HG02610 (cell line): ENCODE measurements around the gene AP3B1.
"Not testable (repeated sequence)": the region's sequence is repeated elsewhere in the genome, so short reads cannot be mapped to it uniquely, and the experiment has no call there.

Experiments used
- ATAC-seq: cut with Tn5 transposase; IDR thresholded peaks from one replicate; pipeline ENCODE4 v1.9.1; 2021; ENCODE audit warnings: mild to moderate bottlenecking, moderate library complexity; ENCODE audit not compliant: unreplicated experiment

The AP3B1 gene

DNA sequence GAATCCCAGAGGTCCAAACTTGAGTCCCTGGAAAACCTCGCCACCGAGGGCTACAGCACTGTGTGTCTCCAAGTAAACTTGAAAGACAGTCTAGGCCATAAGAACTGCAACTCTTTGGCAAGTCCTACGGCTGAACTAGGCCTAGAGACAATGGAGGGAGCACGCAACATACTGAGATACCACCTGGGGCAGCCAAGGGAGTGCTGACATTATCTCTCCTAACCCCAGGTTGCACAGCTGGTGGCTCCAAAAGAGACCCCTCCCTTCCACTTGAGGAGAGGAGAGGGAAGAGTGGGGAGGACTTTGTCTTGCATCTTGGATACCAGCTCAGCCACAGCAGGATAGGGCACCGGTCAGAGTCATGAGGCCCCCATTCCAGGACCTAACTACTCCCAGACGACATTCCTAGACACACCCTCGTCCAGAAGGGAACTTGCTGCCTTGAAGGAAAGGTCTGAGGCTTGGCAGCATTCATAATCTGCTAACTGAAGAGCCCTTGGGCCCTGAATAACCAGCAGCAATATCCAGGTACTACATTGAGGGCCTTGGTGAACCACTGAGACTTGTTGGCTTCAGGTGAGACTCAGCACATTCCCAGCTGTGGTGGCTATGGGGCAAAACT lies 42.7 kb downstream of the AP3B1 start:
- ATAC-seq, result no peak

GRCh38 chr5:78245136-78245535 lies 49.4 kb downstream of the AP3B1 start:
- ATAC-seq, result no peak

GRCh38 chr5:78243639-78244038 lies 50.9 kb downstream of the AP3B1 start:
- no peak for ATAC-seq

- ATAC-seq, result no peak
Observed at GRCh38 chr5:78243091-78243490, 51.4 kb downstream of the AP3B1 start.

DNA sequence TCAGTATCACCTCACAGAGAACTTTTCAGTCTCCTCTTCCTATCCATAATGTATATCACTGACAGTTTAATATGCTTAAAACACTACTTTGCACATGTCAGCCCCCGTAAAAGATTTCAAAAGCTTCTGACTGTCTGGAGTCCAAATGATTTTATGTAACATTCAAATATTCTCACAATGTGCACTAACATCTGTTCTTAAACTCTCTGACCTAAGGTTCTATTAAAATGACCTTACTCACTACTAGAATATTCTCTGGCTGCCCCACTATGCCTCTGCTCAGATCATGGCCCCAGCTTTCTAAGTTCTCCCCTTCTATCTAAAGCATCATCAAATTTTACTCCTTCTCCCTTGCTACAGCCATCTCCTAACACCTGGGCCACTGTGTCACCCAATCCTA lies 52.5 kb downstream of the AP3B1 start:
- ATAC-seq, result no peak

- no peak for ATAC-seq
Observed at GRCh38 chr5:78237911-78238310, 56.6 kb downstream of the AP3B1 start.

GRCh38 chr5:78236046-78236445 lies 58.5 kb downstream of the AP3B1 start:
- ATAC-seq, result no peak

DNA sequence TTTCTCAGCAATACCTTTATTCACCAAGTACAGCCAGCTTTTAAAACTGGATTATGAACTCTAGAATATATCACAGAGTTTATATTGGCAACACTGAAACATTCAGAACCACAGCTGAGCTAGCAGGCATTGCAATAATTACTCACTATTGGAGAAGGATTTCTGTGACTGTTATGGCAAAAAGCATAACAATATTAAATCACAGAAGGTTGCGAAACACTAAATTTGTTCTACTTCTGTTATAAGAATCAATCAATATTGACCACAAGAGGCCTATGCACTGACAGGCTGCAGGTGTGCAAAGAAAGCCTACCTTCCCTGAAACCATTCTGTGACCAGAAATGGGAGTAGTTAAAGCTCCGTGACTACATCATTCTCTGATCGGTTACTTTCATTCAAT lies 59.2 kb downstream of the AP3B1 start:
- no peak for ATAC-seq

- ATAC-seq, result no peak
Observed at GRCh38 chr5:78234804-78235203, 59.7 kb downstream of the AP3B1 start.

DNA sequence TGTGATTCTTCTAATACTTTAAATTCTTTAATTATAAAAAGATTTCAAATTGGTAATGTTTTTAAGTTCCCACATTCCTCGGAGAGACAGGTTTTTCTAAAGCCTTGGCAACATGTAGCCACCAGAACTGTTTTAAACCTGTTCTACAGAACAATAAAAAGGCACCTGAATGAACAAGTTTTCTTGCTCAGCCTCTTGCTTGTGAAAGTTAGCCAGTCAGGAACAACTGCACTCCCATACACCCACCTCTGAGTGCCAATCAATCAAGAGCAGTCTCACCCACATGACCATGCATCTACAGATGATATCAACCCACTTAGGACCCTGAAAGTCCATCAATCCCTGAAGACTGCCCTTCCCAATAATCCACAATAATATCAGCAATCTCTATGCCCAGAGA lies 62.3 kb downstream of the AP3B1 start:
- ATAC-seq, result no peak

DNA sequence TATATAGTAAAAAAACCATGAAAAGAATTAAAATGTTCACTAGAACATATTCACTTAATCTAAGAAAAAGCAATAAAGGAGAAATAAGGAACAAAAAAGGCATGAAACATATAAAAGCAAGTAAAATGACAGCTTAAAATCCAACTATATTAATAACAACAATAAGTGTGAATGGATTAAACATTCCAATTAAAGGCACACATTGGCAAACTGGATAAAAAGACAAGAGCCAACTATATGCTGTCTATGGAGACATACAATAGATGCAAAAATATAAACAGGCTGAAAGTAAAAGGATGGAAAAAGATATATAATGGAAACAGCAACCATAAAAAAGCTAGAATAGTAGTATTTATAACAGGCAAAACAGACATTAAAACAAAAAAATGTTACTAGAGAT lies 70.1 kb downstream of the AP3B1 start:
- no peak for ATAC-seq

GRCh38 chr5:78221964-78222451 lies 72.5 kb downstream of the AP3B1 start:
- peak; percentile 95 for ATAC-seq

DNA sequence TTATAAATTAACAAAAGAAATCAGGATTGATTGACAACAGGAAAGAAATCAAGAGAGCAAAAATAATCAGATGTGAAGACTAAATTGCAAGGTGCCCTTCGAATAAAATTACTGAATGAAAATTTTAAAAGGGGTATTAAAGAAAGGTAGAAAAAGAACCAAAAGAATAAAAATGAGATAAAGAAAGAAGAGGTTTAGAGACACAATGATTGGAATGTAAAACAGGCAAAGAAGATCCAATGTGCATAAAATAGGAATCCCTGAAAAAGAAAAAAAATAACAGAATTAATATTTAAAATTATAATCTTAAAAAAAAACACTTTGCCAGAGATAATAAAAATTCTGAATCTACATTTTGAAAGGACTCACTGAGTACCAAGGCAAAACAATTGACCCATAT lies 73.0 kb downstream of the AP3B1 start:
- no peak for ATAC-seq

DNA sequence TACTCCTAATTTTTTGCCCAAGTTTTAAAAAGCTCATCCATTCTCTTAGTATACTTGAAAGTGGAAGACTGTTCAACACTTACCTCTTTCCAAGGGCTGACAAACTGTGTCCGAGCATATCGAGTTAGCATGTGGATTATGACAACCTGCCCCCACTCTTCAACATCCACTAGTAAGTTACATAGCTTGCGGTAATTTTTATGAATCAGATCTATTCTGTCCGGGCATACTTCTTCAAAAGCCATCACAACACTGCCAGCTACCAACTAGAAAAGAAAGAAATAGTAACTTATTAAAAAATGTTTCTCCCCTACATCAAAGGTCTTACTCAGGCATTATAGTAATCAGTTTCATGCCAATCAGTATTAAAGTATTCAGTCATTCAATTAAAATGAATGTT lies 78.5 kb downstream of the AP3B1 start:
- no peak for ATAC-seq

DNA sequence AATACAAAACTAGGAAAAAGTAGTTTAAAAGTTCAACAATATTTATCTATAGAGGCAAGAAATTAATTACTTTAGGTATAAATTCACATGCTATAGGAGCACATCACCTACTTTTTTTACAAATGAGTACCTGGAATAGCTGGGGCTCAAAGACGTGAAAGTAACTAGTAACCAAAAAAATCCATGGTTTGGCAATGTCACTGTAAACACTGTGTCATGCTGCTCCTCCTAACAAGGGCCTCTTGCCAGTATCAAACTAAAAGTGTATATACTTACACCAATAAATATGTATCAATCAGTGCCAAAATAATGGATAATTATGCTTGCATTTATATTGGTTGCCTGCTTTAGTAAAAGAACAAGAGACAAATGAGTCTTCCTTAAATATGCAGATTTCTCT lies 78.9 kb downstream of the AP3B1 start:
- ATAC-seq, result no peak

- ATAC-seq, result no peak
Observed at GRCh38 chr5:78213799-78214198, 80.7 kb downstream of the AP3B1 start.

DNA sequence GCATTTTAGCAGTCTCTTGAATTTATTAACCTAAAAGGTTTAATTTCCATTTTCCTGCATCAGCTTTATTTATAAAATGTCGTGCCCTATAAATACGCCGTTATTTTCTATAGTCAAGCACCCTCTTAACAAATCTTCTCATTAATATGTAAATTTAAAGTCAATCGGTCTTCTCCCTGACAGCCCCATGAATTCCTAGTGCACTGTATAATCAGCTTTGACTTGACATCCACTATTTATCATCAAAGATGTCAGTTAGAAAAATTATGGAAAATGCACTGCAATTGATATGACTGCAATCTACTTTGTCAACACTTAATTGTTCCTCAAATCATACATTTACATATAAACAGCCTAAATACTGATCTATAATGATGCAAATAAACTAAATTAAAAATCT lies 83.4 kb downstream of the AP3B1 start:
- ATAC-seq, result no peak

GRCh38 chr5:78204241-78204640 lies 90.3 kb downstream of the AP3B1 start:
- ATAC-seq, result no peak

GRCh38 chr5:78203815-78204214 lies 90.7 kb downstream of the AP3B1 start:
- no peak for ATAC-seq

- no peak for ATAC-seq
Observed at GRCh38 chr5:78190402-78190801, 104.1 kb downstream of the AP3B1 start.

GRCh38 chr5:78188681-78189080 lies 105.8 kb downstream of the AP3B1 start:
- not testable (repeated sequence) for ATAC-seq

DNA sequence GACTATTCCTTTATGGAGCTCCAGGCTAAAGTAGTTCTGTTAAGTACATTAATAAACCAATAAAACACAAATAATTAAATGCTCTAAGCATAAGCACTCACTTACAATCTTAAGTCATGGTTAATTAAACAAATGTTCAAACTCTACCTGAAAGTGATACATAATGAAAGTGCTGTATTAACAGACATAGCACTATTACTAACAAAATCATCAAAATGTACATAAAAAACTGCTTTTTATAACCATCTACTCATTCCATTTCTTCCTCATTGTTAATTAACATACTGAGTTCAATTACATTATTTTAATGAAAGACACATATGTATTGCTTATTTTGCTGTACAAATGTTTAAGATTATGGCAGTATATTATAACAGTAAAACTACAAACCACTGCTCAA lies 107.3 kb downstream of the AP3B1 start:
- ATAC-seq, result no peak

DNA sequence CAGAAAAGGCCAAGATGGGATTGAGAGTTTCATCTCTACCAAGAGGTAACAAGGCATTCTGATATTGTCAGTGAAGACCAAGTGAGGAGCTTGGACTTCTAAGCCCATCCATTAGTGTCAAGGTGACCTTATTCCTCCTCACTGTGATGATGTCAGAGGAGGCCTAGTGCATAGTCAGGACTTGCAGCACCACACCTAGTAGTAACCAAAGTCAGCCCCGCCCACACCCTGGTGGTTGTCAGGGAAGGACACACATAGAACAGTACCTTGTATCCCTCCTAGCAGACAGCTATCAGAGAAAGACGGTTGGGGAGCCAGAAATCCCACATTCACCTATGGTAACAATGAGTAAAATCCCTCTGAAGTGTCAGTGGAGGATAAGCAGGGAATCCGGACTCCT lies 111.7 kb downstream of the AP3B1 start:
- ATAC-seq, result no peak
